K562 treated with DMSO at 1 percent for 12 hours (cell line): ENCODE results near the gene RNFT2. TPM values are rescaled to one million over a fixed set of nuclear protein-coding genes. Genes with fewer than 3 reads are reported as not detected.

Experiments
- total RNA-seq: library from RNA; unstranded; fragments of 300-600 nt; gene quantifications from 2 replicates; pipeline ENCODE4 v1.2.3, GENCODE V29; 2022; ENCODE audit not compliant: insufficient read depth

The RNFT2 gene, protein sequence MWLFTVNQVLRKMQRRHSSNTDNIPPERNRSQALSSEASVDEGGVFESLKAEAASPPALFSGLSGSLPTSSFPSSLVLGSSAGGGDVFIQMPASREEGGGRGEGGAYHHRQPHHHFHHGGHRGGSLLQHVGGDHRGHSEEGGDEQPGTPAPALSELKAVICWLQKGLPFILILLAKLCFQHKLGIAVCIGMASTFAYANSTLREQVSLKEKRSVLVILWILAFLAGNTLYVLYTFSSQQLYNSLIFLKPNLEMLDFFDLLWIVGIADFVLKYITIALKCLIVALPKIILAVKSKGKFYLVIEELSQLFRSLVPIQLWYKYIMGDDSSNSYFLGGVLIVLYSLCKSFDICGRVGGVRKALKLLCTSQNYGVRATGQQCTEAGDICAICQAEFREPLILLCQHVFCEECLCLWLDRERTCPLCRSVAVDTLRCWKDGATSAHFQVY
- 8.0 and 9.0 TPM in 2 replicates for total RNA-seq

GRCh38 chr12:116737774-116738657 lies at the start of gene RNFT2, which contains the start of gene SPRING1:
RNFT2 (plus strand) TSS chr12:116738315; CDS start chr12:116740498, 2,183 bp downstream.
SPRING1 (minus strand) TSS chr12:116738069; CDS start chr12:116737900, 169 bp downstream.

GRCh38 chr12:116881325-116881876 lies 143.3 kb downstream of the RNFT2 start, which contains the start of gene HRK:
HRK (minus strand) TSS chr12:116881441; CDS start chr12:116881307, 134 bp downstream.

Other genes starting within 250 kb of the RNFT2 start
- gene MAP1LC3B2, start 178.9 kb upstream of the RNFT2 start, total RNA-seq, result 2.3 TPM in 1 of 2 replicates, not detected in the other
- 7.9 and 27.1 TPM in 2 replicates for gene SPRING1, start 246 bp upstream of the RNFT2 start, total RNA-seq
- gene HRK, start 143.1 kb downstream of the RNFT2 start, total RNA-seq, result 0.10 TPM in 1 of 2 replicates, not detected in the other
- 1.3 and 9.5 TPM in 2 replicates for gene FBXW8, start 172.6 kb downstream of the RNFT2 start, total RNA-seq